ENCODE measurements around the gene JAKMIP1.

JAKMIP1 gene

GRCh38 chr4:6095023-6095752 is 105.2 kb downstream of the JAKMIP1 start:
- peak; percentile 45 for DNase-seq (ENCODE audit: low read depth, low spot score)

- no peak for DNase-seq (ENCODE audit: low read depth, low spot score)
These were observed 106.7 kb downstream of the JAKMIP1 start for GRCh38 chr4:6093671-6094070.

- DNase-seq (ENCODE audit: low read depth, low spot score), result no peak
These were observed 107.4 kb downstream of the JAKMIP1 start for GRCh38 chr4:6092971-6093370.

GRCh38 chr4:6092131-6092530 is 108.2 kb downstream of the JAKMIP1 start:
- no peak for DNase-seq (ENCODE audit: low read depth, low spot score)

GRCh38 chr4:6090931-6091330 is 109.4 kb downstream of the JAKMIP1 start:
- no peak for DNase-seq (ENCODE audit: low read depth, low spot score)

GRCh38 chr4:6088950-6089349 is 111.4 kb downstream of the JAKMIP1 start:
- no peak for DNase-seq (ENCODE audit: low read depth, low spot score)

GRCh38 chr4:6087669-6088341 is 112.5 kb downstream of the JAKMIP1 start:
- peak; percentile 58 for DNase-seq (ENCODE audit: low read depth, low spot score)

GRCh38 chr4:6086846-6087245 is 113.5 kb downstream of the JAKMIP1 start:
- no peak for DNase-seq (ENCODE audit: low read depth, low spot score)

- no peak for DNase-seq (ENCODE audit: low read depth, low spot score)
These were observed 114.4 kb downstream of the JAKMIP1 start for GRCh38 chr4:6085691-6086628.

- DNase-seq (ENCODE audit: low read depth, low spot score), result no peak
These were observed 115.2 kb downstream of the JAKMIP1 start for GRCh38 chr4:6085028-6085690.

GRCh38 chr4:6079965-6080364 is 120.4 kb downstream of the JAKMIP1 start:
- no peak for DNase-seq (ENCODE audit: low read depth, low spot score)

- no peak for DNase-seq (ENCODE audit: low read depth, low spot score)
These were observed 121.8 kb downstream of the JAKMIP1 start for GRCh38 chr4:6078560-6078959.

- DNase-seq (ENCODE audit: low read depth, low spot score), result no peak
These were observed 124.0 kb downstream of the JAKMIP1 start for GRCh38 chr4:6076391-6076790.

GRCh38 chr4:6074758-6075157 is 125.6 kb downstream of the JAKMIP1 start:
- peak; percentile 6 for DNase-seq (ENCODE audit: low read depth, low spot score)

GRCh38 chr4:6071959-6072720 is 128.2 kb downstream of the JAKMIP1 start:
- DNase-seq (ENCODE audit: low read depth, low spot score), result no peak

GRCh38 chr4:6071191-6071958 is 129.0 kb downstream of the JAKMIP1 start:
- DNase-seq (ENCODE audit: low read depth, low spot score), result no peak

GRCh38 chr4:6069845-6070709 is 130.3 kb downstream of the JAKMIP1 start:
- DNase-seq (ENCODE audit: low read depth, low spot score), result no peak

- no peak for DNase-seq (ENCODE audit: low read depth, low spot score)
These were observed 131.4 kb downstream of the JAKMIP1 start for GRCh38 chr4:6068986-6069385.

GRCh38 chr4:6065934-6066590 is 134.3 kb downstream of the JAKMIP1 start:
- no peak for DNase-seq (ENCODE audit: low read depth, low spot score)

Data from astrocyte of the hippocampus (primary cell).